ENCODE data around the gene NAA80.
"Not testable (repeated sequence)": the region's sequence is repeated elsewhere in the genome, so short reads cannot be mapped to it uniquely, and the experiment has no call there.

The NAA80 gene

DNA sequence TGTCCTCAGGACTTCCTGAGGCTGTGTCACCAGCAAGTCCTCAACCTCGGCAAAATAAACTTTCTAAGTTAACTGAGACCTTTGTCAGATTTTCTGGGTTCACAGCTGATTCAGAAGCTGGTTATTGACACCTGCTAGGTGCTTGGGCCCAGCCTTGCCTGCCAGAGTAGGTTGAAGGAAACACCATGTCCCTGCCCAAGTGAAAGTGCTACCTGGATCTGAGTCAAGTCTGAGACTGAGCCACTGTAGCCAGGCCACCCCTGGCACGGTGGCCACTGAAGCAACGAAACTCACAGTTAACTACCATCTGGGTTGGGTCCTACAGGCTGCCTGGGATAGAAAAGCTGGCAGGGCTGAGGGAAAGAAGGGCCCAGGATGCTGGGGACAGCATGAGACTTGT lies 15.1 kb upstream of the NAA80 start:
- DNase-seq (ENCODE audit: low read depth): no peak

DNA sequence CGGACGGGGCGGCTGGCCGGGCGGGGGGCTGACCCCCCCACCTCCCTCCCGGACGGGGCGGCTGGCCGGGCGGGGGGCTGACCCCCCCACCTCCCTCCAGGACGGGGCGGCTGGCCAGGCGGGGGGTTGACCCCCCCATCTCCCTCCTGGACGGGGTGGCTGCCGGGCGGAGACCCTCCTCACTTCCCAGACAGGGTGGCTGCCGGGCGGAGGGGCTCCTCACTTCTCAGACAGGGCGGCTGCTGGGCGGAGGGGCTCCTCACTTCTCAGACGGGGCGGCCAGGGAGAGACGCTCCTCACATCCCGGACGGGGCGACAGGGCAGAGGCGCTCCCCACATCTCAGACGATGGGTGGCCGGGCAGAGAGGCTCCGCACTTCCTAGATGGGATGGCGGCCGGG lies 12.8 kb upstream of the NAA80 start:
- DNase-seq (ENCODE audit: low read depth): not testable (repeated sequence)

DNA sequence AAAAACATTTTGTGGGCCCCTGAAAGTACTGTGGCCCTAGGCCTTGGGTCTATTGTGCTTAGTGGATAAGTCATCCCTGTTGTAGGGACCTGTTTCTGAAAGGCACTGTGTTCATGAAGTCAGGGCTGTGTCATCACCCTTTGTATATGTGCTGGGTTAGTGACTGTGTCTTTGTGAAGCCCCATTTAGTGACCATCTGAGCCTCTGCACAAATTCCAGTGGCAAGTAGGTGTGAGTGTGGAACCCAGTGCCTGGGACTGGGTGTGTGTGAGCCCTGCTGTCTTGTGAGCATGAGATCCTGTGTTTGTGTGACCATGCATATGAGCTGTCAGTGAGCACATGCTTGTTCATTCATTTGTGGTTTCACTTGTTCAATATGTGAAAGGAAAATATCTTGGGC lies 5.4 kb upstream of the NAA80 start:
- DNase-seq (ENCODE audit: low read depth): no peak

DNA sequence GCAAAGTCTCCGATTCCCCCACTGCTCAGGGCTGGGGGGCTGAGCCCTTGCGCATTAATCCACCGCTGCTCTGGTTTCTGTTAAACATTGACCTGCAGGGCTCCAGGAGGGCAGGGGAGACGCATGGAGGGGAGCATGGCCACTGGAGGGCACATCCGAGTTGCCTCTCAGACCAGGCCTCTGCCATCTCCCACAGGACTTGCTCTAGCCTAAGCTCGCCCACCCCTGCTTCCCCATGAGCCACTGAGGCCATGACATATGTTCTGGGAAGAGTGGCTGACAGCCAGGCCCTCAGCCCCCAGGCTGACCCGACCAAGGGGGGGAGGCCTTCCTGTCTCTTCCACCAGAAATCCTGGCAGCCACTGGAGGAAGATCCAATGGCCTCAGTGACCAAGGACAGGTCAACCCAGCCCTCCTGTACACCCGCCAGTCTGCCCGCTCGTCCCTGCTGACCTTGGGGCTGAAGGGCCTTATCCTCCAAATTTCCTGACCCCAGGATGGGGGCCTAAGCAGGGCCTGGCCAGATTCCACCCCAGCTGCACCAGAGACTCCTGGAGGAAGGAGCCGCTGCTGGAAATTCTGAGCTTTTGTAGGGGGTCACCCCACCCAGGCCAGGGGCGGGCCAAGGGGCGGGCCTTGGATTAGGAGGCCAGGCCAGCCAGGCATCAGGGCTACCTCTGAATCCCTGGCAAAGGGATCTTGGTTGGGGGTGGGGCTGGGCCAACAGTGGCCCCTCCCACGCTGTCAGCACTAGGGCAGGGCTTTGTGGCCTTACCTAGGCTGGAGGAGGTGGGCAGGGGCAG lies 4.0 kb upstream of the NAA80 start, which contains the start of gene HYAL1:
HYAL1 (minus strand) TSS at position 562 of the 803 bp plus-strand sequence. CDS start 618 bp downstream, outside the sequence.
- no peak for DNase-seq (ENCODE audit: low read depth)

DNA sequence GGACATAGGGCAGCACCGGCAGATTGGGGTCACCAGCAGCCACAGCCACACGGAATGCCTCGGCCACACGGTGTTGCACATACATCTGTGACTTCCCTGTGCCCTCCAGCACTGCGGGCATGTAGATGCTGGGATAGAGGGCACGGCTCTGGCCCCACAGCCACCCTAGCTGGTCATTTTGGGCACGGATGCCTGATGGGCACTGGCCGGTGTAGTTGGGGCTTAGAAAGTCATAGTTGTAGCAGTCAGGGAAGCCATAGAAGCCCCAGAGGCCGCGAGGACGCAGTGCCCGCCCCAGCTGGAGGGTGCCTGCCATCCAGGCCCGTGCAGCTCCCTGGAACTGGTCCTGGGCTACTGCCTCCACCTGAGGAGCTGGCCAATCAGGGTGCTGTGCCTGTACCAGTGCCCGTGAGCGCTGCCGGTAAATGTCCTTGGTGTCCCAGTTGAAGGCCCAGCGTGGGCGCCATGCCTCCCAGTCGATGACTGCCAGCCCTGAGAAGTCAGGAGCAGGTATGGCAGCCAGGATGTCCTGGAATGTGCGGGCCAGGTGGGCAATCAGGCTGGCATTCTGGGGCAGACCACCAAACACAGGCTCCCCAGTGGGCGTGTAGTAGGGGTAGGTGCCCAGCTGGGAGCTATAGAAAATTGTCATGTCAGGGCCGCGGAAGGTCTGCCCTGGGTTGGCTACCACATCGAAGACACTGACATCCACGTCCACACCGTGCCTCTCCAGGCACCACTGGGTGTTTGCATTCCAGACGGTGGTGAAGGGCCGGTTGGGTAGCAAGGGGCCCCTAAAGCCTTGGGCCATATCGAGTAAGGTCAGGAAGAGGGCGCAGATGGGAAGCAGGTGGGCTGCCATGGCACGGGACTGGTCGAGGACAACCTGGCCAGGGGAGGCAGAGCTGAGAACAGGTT lies 3.1 kb upstream of the NAA80 start:
- DNase-seq (ENCODE audit: low read depth): no peak

DNA sequence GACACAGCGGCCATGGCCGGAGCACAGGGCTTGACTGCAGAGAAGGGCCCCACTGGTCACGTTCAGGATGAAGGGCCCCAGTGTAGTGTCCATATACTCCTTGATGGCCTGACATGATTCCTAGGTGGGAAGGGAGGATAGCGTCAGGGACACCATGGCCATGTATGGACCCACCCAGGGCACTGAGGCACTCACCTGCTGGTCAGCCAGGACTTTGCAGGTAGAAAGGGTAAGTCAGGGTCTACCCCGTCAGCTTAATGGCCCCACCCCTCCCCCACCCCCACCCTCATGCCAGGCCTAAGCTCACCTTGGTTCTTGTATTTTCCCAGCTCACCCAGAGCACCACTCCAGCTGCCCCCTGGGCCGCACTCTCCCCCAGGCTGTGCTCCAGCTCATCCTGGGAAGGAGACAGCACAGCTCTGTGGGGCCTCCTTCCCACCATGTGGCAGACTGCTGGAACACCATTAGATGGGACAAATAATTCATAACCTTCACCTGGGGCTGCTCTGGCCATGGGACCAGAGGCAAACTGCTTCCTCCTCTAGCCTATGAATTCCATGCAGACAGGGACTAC lies 1.6 kb upstream of the NAA80 start:
- no peak for DNase-seq (ENCODE audit: low read depth)

DNA sequence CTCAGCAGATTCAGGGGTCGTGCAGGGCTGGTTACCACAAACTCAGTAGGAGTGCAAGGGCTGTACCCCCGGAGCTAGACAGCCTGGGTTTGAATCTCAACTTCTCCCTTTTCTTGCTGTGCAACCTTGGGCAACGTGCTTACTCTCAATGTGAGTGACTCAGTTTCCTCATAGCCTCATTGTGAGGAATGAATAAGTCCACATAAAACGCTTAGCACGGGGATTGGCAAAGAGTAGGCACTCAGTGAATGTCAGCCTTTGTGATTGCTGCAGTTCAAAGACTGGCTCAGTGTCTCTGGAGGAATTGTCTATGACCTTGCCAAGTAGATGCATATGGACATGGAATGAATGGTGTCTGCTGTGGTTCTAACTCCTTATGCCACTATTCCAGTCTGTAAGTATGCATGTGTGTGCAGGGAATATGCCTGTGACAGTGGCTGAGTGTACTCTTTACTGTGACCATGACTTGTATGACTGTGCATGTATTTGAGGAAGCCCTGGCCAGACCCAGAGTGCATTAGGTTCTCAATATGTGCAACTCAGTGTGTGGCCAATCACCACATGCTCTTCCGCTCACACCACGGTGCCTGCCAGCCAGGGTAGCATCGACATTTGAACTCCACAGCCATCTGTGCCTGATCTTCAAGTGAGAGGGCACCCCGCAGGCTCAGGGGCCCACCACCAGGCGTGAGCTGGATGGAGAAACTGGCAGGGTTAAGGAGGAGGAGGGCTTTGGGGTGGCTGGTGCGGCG lies 900 bp upstream of the NAA80 start:
- peak; percentile 52 for DNase-seq (ENCODE audit: low read depth)

DNA sequence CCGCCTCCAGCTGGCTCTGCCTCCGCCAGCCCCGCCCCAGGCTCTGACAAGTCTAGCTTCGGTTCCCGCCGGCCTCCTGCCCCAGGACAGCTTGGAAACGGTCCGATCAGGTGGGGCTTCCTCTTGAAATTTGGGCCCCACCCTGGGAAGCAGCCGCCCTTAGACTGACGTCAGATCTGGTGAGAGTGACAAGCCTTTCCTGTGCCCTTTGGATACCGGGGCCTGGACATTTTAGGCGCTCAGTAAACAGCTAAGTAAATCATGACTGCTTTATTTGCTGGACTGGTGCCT lies 378 bp upstream of the NAA80 start:
- DNase-seq (ENCODE audit: low read depth): no peak

DNA sequence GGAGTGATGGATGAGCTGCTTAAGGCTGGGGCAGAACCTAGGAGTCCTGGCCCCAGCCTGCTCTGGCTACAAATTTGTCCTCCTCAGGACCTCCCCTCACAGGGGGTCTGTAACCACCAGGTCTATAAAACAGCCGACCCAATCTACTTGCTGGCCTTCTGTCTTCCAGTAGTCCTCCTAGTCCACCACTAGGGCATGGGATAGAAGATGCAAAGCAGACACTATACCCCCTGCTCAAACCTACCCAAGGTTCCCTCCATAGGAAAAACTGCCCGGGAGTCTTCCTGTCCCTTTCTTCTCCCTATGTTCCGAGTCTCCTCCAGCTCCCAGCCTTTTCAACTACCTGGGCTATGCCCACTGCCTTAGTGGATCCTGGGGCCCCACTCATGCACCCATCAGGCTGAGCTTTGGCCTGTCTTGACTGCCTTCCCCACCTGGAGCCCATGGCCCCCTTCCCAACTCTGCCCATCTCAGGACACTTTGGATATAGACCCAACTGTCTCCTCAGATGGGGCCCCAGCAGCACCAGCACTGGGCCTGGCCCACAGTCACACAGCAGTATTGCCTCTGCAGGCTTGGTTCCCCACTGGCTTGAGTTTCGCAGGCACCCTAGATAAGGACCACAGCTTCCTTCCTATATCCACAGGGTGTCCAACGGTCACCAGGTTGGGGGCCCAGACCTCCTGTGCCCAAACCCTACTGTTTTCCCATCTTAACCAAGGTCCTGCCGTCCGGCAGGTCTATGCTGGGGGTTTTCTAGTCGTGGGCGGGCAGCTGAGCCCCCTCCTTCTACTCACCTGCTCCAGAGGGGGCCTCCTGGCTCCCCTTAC lies 1.1 kb downstream of the NAA80 start:
- DNase-seq (ENCODE audit: low read depth): no peak

DNA sequence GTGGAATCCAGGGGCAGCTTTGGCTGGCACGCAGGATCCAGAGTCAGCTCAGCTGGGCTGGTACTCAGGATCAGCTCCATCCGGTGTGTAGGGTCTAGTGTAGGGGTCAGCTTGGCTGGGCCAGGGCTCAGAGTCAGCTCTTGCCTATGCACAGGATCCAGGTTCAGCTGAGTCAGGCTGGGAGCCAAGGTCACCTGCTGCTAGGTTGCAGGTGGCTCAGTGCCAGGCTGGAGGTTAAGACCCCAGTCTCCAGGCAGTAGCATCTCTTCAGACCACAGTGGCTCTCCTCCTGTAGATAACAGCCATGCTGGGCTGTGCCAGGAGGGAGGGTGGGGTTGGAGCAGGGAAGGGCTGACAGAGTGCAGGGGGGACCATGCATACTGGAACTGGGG lies 1.8 kb downstream of the NAA80 start:
- no peak for DNase-seq (ENCODE audit: low read depth)

DNA sequence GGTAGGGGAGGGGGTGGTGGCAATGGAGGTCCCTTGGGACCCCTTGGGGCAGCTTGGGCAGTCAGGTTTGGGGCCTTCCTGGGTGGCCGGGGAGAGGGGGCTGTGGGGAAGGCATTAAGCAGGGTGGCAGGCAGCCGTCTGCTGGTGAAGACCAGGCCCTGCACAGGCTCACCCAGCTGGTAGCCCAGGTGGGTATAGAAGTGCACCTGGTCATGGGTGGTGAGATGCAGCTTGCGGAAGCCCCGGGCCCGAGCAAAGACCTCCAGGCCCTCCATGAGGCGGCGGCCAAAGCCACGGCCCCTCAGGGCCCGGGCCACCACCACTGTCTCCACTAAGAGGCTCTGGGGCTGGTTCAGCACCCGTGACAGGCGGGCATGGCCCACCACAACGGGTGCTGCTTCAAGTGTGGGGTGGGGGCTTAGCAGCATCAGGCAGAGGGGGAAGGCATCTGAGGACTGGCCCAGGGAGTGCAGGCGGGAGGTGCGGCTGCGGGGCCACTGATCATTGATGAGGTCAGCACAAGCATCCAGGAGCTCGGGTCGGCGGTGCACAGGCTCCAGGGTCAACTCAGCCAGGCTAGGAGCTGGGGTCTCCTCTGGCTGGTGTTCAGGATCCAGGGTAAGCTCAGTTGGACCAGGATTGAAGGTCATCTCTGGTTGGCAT lies 2.4 kb downstream of the NAA80 start:
- no peak for DNase-seq (ENCODE audit: low read depth)

DNA sequence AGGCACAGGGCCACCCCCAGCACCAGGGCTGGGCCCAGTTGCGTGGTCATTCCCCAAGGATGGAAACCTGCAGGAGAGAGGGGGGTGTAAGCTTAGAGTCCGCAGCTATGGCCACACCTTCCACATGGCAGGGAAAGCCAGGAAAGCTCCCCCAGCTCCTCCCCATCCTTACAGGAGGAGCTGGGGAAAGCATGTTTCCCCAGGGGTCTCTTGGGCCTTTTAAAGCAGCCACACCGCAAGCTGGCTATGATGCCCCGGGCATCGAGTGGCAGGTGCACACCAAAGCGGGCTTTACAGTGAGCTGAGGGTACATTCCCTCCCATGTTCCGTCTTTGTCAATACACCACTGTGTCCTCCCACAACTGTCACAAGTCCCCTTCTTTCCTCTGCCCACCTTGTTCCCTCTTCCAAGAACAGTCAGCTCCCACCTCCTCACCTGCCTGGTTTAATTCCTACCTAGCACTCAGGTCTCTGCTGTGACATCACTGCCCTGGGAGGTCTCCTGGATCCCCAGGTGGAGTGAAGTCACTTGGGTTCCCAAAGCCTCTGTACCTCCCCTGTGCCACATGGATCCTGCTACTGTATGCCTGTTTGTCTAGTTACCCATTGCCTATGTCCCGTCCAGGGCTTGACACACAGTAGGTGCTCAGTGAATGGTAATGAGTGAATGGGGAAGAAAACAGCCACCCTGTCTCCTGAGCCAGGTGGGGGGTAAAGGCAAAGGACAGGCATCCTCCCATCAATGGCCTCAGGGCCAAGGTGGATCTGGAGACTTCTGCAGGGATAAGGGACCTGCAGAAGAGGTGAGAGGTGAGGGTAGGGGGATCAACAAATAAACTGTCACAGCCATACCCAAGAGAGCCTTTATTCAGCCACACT lies 3.4 kb downstream of the NAA80 start:
- no peak for DNase-seq (ENCODE audit: low read depth)

DNA sequence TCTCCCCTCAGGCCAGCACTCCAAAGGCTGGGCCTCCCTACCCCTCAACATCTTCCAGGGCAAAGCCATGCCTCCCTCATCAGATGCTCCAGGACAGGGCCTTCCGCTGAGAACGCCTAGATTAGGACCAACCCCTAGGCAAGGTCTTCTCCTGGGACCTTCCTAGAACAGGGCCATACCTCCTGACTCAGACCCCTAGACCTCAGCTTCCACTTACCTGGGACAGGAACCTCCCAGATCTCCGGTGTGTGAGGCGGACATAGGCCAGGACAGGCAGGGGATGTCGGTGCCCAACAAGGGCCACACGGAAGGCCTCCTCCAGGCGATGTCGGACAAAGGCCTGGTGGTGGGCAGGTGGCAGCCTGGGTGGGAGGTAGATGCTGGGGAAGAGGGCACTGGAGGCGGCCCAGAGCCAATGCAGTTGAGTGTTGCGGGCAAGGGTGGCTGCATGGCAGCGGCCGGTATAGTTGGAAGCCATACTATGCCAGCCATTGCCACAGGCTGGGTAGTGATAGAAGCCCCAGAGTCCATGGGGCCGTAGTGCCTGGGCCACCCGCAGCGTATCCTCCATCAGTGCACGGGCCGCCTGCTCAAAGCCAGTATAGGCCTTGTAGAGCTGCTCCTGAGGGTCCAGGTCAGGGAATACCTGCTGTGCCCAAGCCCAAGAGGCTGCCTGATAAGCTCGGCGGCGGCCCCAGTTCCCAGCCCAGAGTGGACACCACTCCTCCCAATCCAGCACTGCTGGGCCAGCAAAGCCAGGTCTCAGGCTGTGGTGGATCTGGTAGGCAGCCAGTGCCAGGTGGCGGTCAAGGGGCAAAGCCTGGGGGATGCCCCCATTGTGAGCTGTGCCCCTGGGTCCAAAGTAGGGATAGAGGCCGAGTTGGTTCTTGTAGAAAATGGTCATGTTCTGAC lies 4.5 kb downstream of the NAA80 start:
- no peak for DNase-seq (ENCODE audit: low read depth)

DNA sequence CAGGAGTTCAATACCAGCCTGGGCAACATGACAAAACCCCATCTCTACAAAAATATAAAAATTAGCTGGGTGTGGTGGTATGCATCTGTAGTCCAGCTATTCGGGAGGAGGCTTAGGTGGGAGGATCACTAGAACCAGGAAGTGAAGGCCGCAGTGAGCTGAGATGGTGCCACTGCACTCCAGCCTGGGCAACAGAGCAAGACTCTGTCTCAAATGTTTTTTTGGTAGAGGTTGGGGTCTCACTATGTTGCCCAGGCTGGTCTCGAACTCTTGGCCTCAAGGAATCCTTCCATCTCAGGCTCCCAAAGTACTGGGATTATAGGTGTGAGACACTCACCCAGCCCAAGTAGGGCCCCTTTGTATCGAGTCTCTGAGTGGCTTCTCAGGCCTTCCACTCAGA lies 5.1 kb downstream of the NAA80 start:
- no peak for DNase-seq (ENCODE audit: low read depth)

DNA sequence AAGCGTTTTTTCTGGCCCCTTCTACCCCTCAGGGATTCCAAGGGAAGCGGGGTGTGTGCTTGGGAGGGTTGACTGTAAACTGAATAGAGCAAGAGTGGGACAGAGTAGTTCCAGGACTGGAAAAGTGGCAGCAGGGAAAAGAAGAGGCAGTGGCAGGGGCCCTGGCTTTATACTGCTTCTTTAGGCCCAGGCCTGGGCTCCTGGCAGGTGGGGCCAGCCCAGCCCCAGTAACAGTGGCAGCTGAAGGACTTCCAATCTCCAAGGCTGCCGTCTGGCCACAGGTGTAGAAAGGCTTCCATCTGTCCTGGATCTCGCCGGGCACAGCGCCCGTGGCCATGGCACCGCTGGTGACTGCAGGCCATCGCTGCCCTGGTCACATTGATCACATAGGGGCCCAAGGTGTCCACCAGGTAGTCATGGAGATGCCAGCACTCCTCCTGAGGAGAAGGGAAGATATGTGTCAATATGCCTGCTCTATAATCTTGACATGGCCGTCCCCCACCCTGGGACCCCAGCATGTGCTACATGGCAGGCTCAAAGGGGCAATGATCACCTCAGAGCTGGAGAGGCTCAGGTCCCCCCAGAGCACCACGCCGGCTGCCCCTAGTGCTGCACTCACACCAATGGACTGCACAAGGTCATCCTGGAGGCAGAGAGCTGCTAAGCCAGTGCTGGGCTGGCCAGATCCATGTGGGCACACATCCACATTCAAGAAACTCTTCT lies 6.0 kb downstream of the NAA80 start:
- no peak for DNase-seq (ENCODE audit: low read depth)

DNA sequence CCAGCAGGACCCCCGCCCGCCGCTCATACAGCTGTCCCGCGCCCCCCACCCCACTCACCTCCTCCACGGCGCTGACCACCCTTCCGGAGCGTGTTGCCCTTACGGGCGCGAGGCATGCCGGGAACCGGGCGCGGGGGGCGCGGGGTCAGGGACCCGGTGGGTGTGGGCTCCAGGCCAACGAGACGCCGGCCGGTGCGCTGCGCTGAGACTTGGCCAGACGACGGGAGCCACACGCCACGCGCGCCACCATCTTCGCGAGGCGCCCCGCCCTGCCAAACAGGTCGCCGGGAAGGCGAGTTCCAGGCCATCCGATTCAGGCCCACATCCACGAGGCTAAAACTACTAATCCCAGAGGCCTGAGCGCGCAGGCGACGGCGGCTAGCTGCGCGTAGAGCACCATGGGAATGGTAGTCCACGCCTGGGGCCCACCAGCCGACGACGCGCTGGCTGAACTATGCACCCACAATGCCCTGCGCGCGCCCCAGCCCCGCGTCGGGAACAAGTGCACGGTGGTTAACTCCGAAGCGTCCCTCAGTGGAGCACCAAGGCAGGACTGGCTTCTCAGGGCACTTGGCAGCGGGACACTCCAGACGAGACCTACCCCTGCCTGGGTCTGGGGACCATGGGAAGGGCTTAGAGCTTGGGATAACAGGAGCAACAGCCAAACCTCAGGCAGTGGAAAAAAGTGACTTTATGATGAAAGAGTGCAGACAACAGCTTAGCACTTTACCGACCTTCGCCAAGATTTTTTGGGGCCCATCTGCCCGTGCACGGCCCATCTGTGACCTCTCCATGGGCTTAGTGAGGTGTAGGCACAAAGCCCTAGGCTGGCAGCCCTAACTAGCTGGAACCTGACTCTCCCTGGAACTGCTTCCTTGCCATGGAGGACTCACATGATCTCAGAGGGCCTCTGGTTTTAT lies 6.8 kb downstream of the NAA80 start, which contains the start of gene IFRD2:
IFRD2 (minus strand) TSS at position 271 of the 920 bp plus-strand sequence; CDS start at position 116, 155 bp downstream.
- peak; percentile 96 for DNase-seq (ENCODE audit: low read depth)

DNA sequence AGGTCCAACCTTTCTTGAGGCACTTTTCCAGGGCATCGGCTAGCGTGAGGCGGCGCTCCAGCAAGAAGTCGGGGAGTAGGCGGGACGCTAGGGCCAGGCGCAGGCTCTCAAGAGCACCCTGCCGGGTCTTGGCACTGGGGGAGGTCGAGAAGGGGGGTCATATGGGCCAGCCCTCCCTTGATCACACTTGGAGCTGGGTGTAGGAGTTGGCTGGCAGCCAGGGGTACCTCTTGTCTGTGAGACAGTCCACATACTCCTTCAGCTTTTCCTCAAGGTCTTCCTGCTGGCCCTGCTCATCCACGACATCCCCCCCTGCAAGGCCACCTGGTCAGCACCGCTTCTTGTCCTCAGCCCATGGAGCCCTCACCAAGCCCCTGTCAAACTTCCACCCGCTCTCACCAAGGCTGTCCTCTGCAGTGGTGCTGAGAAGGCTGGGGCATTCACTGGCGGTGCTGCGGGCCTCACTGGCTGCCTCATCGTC lies 9.0 kb downstream of the NAA80 start:
- no peak for DNase-seq (ENCODE audit: low read depth)
